ENCODE data around the gene TBC1D22A. TPM values are rescaled to one million over a fixed set of nuclear protein-coding genes. Genes with fewer than 3 reads are reported as not detected.

The TBC1D22A gene
- total and polyA plus RNA-seq, 10 of the 15 experiments (the other 5 are each of a cell fraction or from before 2014, with no cell fraction given) = 0.63 to 44.7 (median 27.4) TPM

DNA sequence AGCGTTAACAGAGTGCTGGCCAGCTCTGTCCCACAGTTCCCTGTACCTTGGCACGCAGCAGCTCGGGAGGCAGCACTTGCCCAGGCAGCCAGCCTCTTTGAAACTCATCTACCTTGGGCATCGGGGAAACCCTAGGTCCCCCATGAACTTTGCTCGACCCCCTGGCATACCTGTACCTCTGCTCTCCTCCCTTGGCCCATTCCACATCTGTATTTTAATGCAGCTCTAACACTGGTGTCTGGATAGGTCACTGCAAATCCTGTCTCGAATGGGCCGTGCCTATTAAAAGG, 304.1 kb downstream of the TBC1D22A start (continued):
- TF ChIP-seq, protein P1, sequence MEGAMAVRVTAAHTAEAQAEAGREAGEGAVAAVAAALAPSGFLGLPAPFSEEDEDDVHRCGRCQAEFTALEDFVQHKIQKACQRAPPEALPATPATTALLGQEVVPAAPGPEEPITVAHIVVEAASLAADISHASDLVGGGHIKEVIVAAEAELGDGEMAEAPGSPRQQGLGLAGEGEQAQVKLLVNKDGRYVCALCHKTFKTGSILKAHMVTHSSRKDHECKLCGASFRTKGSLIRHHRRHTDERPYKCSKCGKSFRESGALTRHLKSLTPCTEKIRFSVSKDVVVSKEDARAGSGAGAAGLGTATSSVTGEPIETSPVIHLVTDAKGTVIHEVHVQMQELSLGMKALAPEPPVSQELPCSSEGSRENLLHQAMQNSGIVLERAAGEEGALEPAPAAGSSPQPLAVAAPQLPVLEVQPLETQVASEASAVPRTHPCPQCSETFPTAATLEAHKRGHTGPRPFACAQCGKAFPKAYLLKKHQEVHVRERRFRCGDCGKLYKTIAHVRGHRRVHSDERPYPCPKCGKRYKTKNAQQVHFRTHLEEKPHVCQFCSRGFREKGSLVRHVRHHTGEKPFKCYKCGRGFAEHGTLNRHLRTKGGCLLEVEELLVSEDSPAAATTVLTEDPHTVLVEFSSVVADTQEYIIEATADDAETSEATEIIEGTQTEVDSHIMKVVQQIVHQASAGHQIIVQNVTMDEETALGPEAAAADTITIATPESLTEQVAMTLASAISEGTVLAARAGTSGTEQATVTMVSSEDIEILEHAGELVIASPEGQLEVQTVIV (IDR thresholded peaks at IDR 0.05; ENCODE audit: borderline replicate concordance, partially characterized antibody) = no peak
- TF ChIP-seq STAT1 (conservative IDR thresholded peaks at IDR 0.05) (no peak), RCOR1 (conservative IDR thresholded peaks at IDR 0.05; ENCODE audit: low read depth, low read length) (no peak), SRF (IDR thresholded peaks at IDR 0.05; ENCODE audit: low read depth in 2 of 2, low read length in 2 of 2) (no peak)

DNA sequence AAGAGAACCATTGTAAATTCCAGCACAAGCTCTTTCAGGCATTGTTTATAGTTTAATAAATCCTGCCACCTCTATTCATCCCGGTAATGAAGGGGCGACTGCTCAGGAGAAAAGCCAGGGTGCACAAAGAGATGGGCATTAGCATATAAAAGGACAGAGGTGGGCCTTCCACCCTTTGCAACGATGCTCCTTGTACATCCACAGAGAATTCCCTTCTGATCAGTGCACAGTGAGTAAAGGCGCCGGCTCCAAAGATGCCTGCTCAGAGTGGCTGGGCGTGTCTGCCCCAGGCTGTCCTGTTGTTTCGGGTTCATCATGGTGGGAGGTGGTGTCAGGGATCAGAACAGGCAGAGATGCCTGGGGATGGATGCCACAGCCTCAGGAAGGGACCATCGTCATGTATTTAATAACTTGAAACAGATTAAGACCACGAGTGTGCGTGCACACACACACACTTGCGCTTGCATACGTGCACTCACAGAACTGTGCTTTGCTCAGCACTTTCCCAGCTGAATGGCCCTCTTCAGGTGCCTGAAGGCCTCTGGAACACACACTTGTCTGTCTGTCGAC, 305.0 kb downstream of the TBC1D22A start:
- no TSS peak for BruUV-seq (replicated peaks)
- CTCF ChIA-PET = no interaction called here

More for the DNA sequence above, 305.0 kb downstream of the TBC1D22A start:
- FAIRE-seq (no peak), DNase-seq (ENCODE audit: low read depth, low spot score) (no peak), ATAC-seq (no peak)
- Histone ChIP-seq H4K20me1 (ENCODE audit: control insufficient read depth, insufficient read depth) (no peaks in the 10 kb centered on the region), H3K36me3 (ENCODE audit: control insufficient read depth in 2 of 2, insufficient read depth in 2 of 2, low read length in 1 of 2) (peaks cover 2 to 7% of the 10 kb centered on the region in 2 experiments; a peak in 3 of 4 replicates), H3K4me2 (ENCODE audit: control insufficient read depth, insufficient read depth) (no peak overlapping the region), H3K9me3 (replicated peaks; ENCODE audit: control insufficient read depth, insufficient read depth, low read length) (no peaks in the 10 kb centered on the region), H2AFZ (ENCODE audit: control insufficient read depth, low read depth, low read length) (no peak overlapping the region), H3K4me3 (no peak overlapping the region), H3K9ac (ENCODE audit: control insufficient read depth, insufficient read depth, low read length) (no peak overlapping the region), H3K27ac (ENCODE audit: control insufficient read depth, insufficient read depth) (no peak overlapping the region), H3K79me2 (ENCODE audit: control insufficient read depth, insufficient read depth, low read length) (no peaks in the 10 kb centered on the region), H3K27me3 (replicated peaks in 1 of 2; ENCODE audit: control insufficient read depth in 2 of 2, insufficient read depth in 2 of 2, low read length in 1 of 2) (no peaks in the 10 kb centered on the region), H3K4me1 (ENCODE audit: control insufficient read depth, insufficient read depth, low read length) (no peaks in the 10 kb centered on the region)
- in situ Hi-C loops (cut with MboI) (no loop called here), intact Hi-C loops (cut with micrococcal nuclease; ENCODE audit: unreplicated experiment) (no loop called here)
- 95% methylated on average over 13 of the region's 13 CpGs for WGBS (ENCODE audit: insufficient coverage, insufficient replicate concordance, low lambda C conversion rate, missing lambda C conversion rate)
- ChIA-PET SMC1A (ENCODE audit: uncharacterized antibody, unreplicated experiment) (no interaction called here), RAD21 (ENCODE audit: unreplicated experiment) (no interaction called here), POLR2A (no interaction called here)
- no peak for TF ChIP-seq RAD51 (IDR thresholded peaks at IDR 0.05)
- TF ChIP-seq LARP7 (IDR thresholded peaks at IDR 0.05) = no peak
- no peak for TF ChIP-seq CHD1 (IDR thresholded peaks at IDR 0.05; ENCODE audit: low read depth, low read length)
- TF ChIP-seq NR2C2 (IDR thresholded peaks at IDR 0.05; ENCODE audit: borderline replicate concordance, control insufficient read depth, insufficient read length, low read depth) = no peak
- TF ChIP-seq SMARCA5 (IDR thresholded peaks at IDR 0.05) = no peak
- TF ChIP-seq, protein P1 (IDR thresholded peaks at IDR 0.05; ENCODE audit: borderline replicate concordance, partially characterized antibody) = no peak
- no peak for TF ChIP-seq ATF2 (IDR thresholded peaks at IDR 0.05; ENCODE audit: low read length)
- no peak for TF ChIP-seq CREM (IDR thresholded peaks at IDR 0.05; ENCODE audit: low read depth)

Data from GM12878 (cell line).